Breast epithelium (tissue), 3 donors: ENCODE results near the gene IL24.

ENCODE experiments used
- POLR2A ChIP-seq: fragments of 450-650 bp; IDR thresholded peaks from one replicate; pipeline ENCODE4 v1.6.1; 2016; ENCODE audit warnings: antibody characterized with exemption, mild to moderate bottlenecking, moderate library complexity
- TF ChIP-seq, protein P1 (sequence below), 3 donors: fragments of 450-650 bp; IDR thresholded peaks; one replicate each; pipeline ENCODE4 v1.5.1; 2016 to 2017; ENCODE audit warnings: antibody characterized with exemption in 3 of 3, mild to moderate bottlenecking in 3 of 3, moderate library complexity in 3 of 3

DNA sequence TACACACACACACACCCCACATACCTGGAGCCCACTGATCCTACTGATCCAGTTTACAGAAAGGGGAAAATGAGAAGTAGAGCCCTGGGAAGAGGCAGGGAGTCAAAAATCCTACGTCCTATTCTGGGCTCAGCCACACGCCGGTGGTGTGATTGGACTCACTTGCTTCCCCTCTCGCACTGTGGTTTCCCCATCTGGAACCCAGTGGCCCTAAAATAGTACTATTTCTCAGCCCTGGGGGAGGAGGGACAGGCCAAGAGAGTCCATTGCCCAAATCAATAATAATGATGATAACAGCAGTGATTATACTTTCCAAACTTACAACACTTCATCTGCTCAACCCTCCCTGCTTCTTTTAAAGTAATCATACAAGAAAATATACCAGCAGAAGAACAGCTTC, 52.0 kb downstream of the IL24 start:
- TF ChIP-seq POLR2A: no peak
- TF ChIP-seq, protein P1, sequence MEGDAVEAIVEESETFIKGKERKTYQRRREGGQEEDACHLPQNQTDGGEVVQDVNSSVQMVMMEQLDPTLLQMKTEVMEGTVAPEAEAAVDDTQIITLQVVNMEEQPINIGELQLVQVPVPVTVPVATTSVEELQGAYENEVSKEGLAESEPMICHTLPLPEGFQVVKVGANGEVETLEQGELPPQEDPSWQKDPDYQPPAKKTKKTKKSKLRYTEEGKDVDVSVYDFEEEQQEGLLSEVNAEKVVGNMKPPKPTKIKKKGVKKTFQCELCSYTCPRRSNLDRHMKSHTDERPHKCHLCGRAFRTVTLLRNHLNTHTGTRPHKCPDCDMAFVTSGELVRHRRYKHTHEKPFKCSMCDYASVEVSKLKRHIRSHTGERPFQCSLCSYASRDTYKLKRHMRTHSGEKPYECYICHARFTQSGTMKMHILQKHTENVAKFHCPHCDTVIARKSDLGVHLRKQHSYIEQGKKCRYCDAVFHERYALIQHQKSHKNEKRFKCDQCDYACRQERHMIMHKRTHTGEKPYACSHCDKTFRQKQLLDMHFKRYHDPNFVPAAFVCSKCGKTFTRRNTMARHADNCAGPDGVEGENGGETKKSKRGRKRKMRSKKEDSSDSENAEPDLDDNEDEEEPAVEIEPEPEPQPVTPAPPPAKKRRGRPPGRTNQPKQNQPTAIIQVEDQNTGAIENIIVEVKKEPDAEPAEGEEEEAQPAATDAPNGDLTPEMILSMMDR (IDR thresholded peaks at IDR 0.05): no peak
